Erythroblast (primary cell): Measurements from ENCODE around the gene NUP98.

ENCODE experiments used
- GATA1 ChIP-seq: IDR thresholded peaks from 2 replicates; pipeline ENCODE4 v1.6.1; 2011; ENCODE audit warnings: low read depth, mild to moderate bottlenecking, control low read depth, low read length, moderate library complexity
- POLR2A ChIP-seq: IDR thresholded peaks from 2 replicates; pipeline ENCODE4 v1.6.1; 2011; ENCODE audit warnings: mild to moderate bottlenecking, low read length

- TF ChIP-seq POLR2A (no peak), GATA1 (no peak)
Observed at GRCh38 chr11:3840870-3841425, 43.6 kb upstream of the NUP98 start, which contains the start of gene RHOG.
